HL-60 (cell line): ENCODE results near the gene POLR3A.

ENCODE experiments used
- DNase-seq, 2 experiments: peaks; one replicate each; pipeline ENCODE4 v3.0.0-alpha.2; 2010 to 2020; ENCODE audit warnings: low read depth in 1 of 2, low spot score in 1 of 2
- H3K27ac ChIP-seq: fragments of 250-450 bp; sonication (Bioruptor Pico); replicated peaks from 2 replicates; pipeline ENCODE4 v1.5.1; 2020; ENCODE audit warnings: mild to moderate bottlenecking, moderate library complexity
- H3K27me3 ChIP-seq: fragments of 250-450 bp; sonication (Bioruptor Pico); 2 replicates; pipeline ENCODE4 v1.5.1; 2021; ENCODE audit warnings: mild to moderate bottlenecking, moderate library complexity; ENCODE audit not compliant: insufficient read depth, poor library complexity, severe bottlenecking
- H3K4me3 ChIP-seq: replicated peaks from 2 replicates; pipeline ENCODE4 v1.5.1; 2011; ENCODE audit warnings: mild to moderate bottlenecking, control low read depth, low read length; ENCODE audit not compliant: insufficient read depth
- GABPA ChIP-seq: IDR thresholded peaks from 2 replicates; pipeline ENCODE4 v1.6.1; 2012; ENCODE audit warnings: low read depth
- POLR2AphosphoS5 ChIP-seq: IDR thresholded peaks from 2 replicates; pipeline ENCODE4 v1.6.1; 2012; ENCODE audit warnings: low read depth
- REST ChIP-seq: IDR thresholded peaks from 2 replicates; pipeline ENCODE4 v1.6.1; 2012; ENCODE audit warnings: low read depth; ENCODE audit not compliant: insufficient replicate concordance
- SPI1 ChIP-seq: IDR thresholded peaks from 2 replicates; pipeline ENCODE4 v1.6.1; 2012; ENCODE audit warnings: low read depth, mild to moderate bottlenecking, borderline replicate concordance
- TF ChIP-seq, protein P1 (sequence below): IDR thresholded peaks from one replicate; pipeline ENCODE4 v1.5.1; 2011; ENCODE audit warnings: low read length, control low read depth, inconsistent platforms; ENCODE audit not compliant: insufficient read depth

Gene POLR3A

GRCh38 chr10:77925410-77925794, 103.9 kb downstream of the POLR3A start:
- no peak overlapping the region for H3K4me3 ChIP-seq
- no peak overlapping the region for H3K27ac ChIP-seq
- peaks cover 41% of the 10 kb centered on the region for H3K27me3 ChIP-seq
- DNase-seq = no peak
- TF ChIP-seq, protein P1, sequence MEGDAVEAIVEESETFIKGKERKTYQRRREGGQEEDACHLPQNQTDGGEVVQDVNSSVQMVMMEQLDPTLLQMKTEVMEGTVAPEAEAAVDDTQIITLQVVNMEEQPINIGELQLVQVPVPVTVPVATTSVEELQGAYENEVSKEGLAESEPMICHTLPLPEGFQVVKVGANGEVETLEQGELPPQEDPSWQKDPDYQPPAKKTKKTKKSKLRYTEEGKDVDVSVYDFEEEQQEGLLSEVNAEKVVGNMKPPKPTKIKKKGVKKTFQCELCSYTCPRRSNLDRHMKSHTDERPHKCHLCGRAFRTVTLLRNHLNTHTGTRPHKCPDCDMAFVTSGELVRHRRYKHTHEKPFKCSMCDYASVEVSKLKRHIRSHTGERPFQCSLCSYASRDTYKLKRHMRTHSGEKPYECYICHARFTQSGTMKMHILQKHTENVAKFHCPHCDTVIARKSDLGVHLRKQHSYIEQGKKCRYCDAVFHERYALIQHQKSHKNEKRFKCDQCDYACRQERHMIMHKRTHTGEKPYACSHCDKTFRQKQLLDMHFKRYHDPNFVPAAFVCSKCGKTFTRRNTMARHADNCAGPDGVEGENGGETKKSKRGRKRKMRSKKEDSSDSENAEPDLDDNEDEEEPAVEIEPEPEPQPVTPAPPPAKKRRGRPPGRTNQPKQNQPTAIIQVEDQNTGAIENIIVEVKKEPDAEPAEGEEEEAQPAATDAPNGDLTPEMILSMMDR = no peak
- TF ChIP-seq REST = no peak
- TF ChIP-seq GABPA = no peak
- no peak for TF ChIP-seq SPI1
- TF ChIP-seq POLR2AphosphoS5 = no peak

- no peak for DNase-seq
- H3K27ac ChIP-seq = no peak overlapping the region
Observed at GRCh38 chr10:77922566-77923179, 106.6 kb downstream of the POLR3A start.

DNA sequence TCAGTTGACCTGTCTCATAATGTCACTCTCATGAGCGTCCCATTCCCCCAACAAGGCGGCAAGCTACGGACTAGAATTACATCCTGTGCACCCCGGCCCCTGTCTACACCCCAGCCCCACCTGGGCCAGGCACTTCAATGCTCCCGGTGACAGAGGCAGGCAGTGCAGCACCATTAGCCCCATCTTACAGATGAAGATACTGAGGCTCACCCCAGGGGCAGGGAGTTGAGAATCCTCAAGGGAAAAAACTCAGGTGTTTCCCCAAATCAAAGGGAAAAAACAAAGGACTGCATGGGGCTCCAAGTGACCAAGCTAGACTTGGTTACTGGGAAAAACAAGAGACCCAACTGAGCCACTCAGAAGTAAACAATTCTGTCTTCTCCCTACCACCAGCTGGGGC, 107.3 kb downstream of the POLR3A start:
- Histone ChIP-seq H3K4me3 (no peak overlapping the region), H3K27me3 (peaks cover 14% of the 10 kb centered on the region), H3K27ac (no peak overlapping the region)
- no peak for DNase-seq
- TF ChIP-seq, protein P1 = no peak
- TF ChIP-seq POLR2AphosphoS5 (no peak), REST (no peak), SPI1 (no peak)

More at GRCh38 chr10:77922566-77923179, 106.6 kb downstream of the POLR3A start:
- Histone ChIP-seq H3K4me3 (no peak overlapping the region), H3K27me3 (peaks cover 20% of the 10 kb centered on the region)
- TF ChIP-seq POLR2AphosphoS5 (no peak), SPI1 (no peak), GABPA (no peak), REST (no peak)
- TF ChIP-seq, protein P1 = no peak
